Measurements from ENCODE around the gene TYK2.

- TF ChIP-seq CTCF (IDR thresholded peaks at IDR 0.05) (no peak), POLR2A (IDR thresholded peaks at IDR 0.05) (no peak)
These were observed 70.9 kb downstream of the TYK2 start, which contains the start of gene ZGLP1 for GRCh38 chr19:10309423-10309822.
